Lower leg skin (tissue), 4 donors: ENCODE results near the gene OGFR. TPM values are rescaled to one million over a fixed set of nuclear protein-coding genes. Genes with fewer than 3 reads are reported as not detected.

Experiments
- DNase-seq, 2 donors: peaks; one replicate each; pipeline ENCODE4 v3.0.0-alpha.2; 2019; ENCODE audit warnings: low spot score in 2 of 2
- H3K4me3 ChIP-seq: fragments of 200-600 bp; sonication (generic); 2 replicates; pipeline ENCODE4 v1.5.1; 2017; ENCODE audit warnings: mild to moderate bottlenecking, low read depth; ENCODE audit not compliant: poor library complexity, severe bottlenecking
- POLR2A ChIP-seq, 2 donors: fragments of 450-650 bp; IDR thresholded peaks; one replicate each; pipeline ENCODE4 v1.6.1; 2016 to 2017; ENCODE audit warnings: antibody characterized with exemption in 2 of 2, mild to moderate bottlenecking in 1 of 2, moderate library complexity in 1 of 2
- WGBS, 2 donors: methylation state at CpG; one replicate each; pipeline ENCODE4 v1.1.5; 2018; 5-methylcytosine and 5-hydroxymethylcytosine counted together
- intact Hi-C: fragments of 100-400 bp; cut with DNase I; formaldehyde crosslinking; loops from one replicate; pipeline ENCODE4 v1.15.0; 2023; ENCODE audit warnings: low total_unique reads
- total RNA-seq, 4 donors: library from RNA; depleted of rRNA; stranded (reverse); fragments of >200 nt; gene quantifications; one replicate each; pipeline ENCODE4 v1.1.0, GENCODE V29; 2016
- TF ChIP-seq, protein P1 (sequence below), 3 donors: fragments of 450-650 bp; IDR thresholded peaks; one replicate each; pipeline ENCODE4 v1.5.1; 2016; ENCODE audit warnings: antibody characterized with exemption in 3 of 3, mild to moderate bottlenecking in 3 of 3, moderate library complexity in 2 of 3

The OGFR gene
- total RNA-seq, 4 donors from 2014 or later, result 50.3 to 76.9 (median 58.5) TPM

DNA sequence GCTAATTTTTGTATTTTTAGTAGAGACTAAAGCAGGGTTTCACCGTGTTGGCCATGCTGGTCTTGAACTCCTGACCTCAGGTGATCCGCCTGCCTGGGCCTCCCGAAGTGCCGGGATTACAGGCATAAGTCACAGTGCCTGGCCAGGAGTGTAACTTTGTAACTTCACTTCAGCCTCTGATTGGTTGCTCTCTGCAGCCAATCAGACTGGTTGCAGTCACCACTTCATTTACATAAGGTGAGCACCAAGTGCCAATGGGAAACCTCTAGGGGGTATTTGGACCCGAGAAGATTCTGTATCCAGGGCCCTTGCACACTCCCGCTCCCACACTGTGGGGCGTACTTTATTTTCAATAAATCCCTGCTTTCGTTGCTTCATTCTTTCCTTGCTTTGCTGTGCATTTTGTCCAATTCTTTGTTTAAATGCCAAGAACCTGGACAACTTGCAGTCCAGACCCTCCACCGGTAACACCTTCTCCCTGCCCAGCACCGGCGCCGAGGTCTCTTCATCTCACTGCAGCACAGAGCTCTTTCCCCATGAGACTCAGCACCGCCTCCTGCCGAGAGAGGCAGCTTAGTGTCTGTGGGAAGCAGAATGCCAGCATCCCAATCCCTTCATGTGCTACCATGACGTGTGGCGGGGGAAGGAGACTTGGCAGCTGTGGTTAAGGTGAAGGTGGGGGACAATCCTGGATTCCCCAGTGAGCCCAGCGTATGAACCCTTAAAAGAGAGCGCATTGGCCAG, 22.3 kb upstream of the OGFR start:
- no peak overlapping the region for H3K4me3 ChIP-seq
- TF ChIP-seq POLR2A (IDR thresholded peaks at IDR 0.05), result no peak
- TF ChIP-seq, protein P1, sequence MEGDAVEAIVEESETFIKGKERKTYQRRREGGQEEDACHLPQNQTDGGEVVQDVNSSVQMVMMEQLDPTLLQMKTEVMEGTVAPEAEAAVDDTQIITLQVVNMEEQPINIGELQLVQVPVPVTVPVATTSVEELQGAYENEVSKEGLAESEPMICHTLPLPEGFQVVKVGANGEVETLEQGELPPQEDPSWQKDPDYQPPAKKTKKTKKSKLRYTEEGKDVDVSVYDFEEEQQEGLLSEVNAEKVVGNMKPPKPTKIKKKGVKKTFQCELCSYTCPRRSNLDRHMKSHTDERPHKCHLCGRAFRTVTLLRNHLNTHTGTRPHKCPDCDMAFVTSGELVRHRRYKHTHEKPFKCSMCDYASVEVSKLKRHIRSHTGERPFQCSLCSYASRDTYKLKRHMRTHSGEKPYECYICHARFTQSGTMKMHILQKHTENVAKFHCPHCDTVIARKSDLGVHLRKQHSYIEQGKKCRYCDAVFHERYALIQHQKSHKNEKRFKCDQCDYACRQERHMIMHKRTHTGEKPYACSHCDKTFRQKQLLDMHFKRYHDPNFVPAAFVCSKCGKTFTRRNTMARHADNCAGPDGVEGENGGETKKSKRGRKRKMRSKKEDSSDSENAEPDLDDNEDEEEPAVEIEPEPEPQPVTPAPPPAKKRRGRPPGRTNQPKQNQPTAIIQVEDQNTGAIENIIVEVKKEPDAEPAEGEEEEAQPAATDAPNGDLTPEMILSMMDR (IDR thresholded peaks at IDR 0.05), result no peak
- DNase-seq, result no peak
- intact Hi-C loops, result no loop called here
- WGBS, 2 donors, result 80 to 87% methylated on average over 18 of the region's 18 CpGs

DNA sequence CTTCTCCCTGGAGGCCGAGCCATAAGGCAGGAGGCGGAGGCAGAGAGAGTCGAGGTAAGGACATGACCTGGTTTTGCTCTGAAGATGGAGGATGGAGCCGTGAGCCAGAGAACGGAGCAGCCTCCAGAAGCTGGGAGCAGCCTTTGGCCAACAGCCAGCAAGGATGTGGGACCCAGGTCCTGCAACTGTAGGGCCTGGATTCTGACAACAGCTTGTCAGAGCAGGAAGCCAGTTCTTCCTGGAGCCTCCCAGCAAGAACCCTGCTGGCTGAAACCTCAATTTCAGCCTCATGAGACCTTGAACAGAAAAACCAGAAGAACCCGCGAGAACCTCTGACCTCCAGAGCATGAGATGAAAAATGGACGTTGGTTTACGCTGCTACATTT, 21.7 kb upstream of the OGFR start:
- intact Hi-C loops, result no loop called here
- TF ChIP-seq POLR2A (IDR thresholded peaks at IDR 0.05), result no peak
- TF ChIP-seq, protein P1 (IDR thresholded peaks at IDR 0.05), result no peak
- WGBS, 2 donors, result 54 to 64% methylated on average over 9 of the region's 9 CpGs
- no peak overlapping the region for H3K4me3 ChIP-seq
- DNase-seq, result no peak

GRCh38 chr20:62784497-62784896, 20.1 kb upstream of the OGFR start:
- intact Hi-C loops, result no loop called here
- no peak overlapping the region for H3K4me3 ChIP-seq
- 73 to 83% methylated on average over 12 to 15 of the region's 16 CpGs for WGBS, 2 donors
- TF ChIP-seq POLR2A (IDR thresholded peaks at IDR 0.05), result no peak
- TF ChIP-seq, protein P1 (IDR thresholded peaks at IDR 0.05), result no peak
- no peak for DNase-seq

DNA sequence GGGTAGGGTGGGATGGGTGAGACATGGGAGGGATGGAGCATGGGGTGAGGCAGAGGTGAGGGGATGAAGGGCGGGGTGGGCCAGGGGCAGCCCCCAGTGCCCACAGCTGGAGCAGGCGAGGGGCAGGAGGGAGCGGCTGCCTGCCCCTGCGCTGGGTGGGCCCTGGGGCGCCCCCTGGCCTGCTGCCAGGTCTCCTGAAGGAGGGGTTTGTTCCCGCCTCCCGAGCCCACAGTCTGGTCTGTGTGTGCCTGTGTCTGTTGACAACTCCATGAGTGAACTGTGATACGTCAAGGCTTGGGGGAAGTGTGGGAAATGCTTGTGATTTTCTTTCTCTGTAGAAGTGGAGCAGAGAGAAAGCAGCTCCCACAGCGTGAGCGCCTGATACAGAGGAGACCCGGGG, 19.2 kb upstream of the OGFR start:
- H3K4me3 ChIP-seq, result no peak overlapping the region
- TF ChIP-seq, protein P1 (IDR thresholded peaks at IDR 0.05), result no peak
- TF ChIP-seq POLR2A (IDR thresholded peaks at IDR 0.05), result no peak
- WGBS, 2 donors, result 46 to 65% methylated on average over 10 to 11 of the region's 11 CpGs
- intact Hi-C loops, result no loop called here
- no peak for DNase-seq

DNA sequence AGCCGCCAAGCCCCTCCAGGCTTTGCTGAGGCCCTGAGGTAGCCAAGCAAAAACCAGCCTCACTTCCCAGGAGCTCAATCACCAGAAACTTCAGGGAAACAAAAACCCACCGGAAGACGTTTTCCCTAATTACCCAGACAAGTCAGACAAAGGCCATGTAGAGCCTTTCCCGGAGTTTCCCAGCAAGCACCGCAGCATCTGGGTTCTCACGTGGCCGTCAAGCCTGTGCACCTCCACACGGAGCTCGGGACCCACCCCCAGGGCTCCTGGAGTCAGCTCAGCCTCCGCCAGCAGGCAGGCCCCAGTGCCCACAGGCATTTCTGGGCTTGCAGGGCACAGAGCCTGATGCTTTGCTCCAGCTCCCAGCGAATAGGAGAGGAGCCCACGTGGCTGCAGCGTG, 18.5 kb upstream of the OGFR start:
- intact Hi-C loops, result no loop called here
- DNase-seq, result no peak
- no peak for TF ChIP-seq POLR2A (IDR thresholded peaks at IDR 0.05)
- TF ChIP-seq, protein P1 (IDR thresholded peaks at IDR 0.05), result no peak
- 61 to 65% methylated on average over 11 to 13 of the region's 13 CpGs for WGBS, 2 donors
- no peak overlapping the region for H3K4me3 ChIP-seq

- WGBS, 2 donors, result 72 to 73% methylated on average over 7 of the region's 7 CpGs
- intact Hi-C loops, result no loop called here
These were observed 17.3 kb upstream of the OGFR start for GRCh38 chr20:62787321-62787720.

More at GRCh38 chr20:62787321-62787720, 17.3 kb upstream of the OGFR start:
- no peak overlapping the region for H3K4me3 ChIP-seq
- TF ChIP-seq, protein P1 (IDR thresholded peaks at IDR 0.05), result no peak
- no peak for TF ChIP-seq POLR2A (IDR thresholded peaks at IDR 0.05)
- DNase-seq, result no peak
